ENCODE results near the gene RGCC. TPM values are rescaled to one million over a fixed set of nuclear protein-coding genes. Genes with fewer than 3 reads are reported as not detected.
"Not testable (repeated sequence)": the region's sequence is repeated elsewhere in the genome, so short reads cannot be mapped to it uniquely, and the experiment has no call there.

RGCC gene
- total and polyA plus RNA-seq, 7 donors, result 8.3 to 65.3 (median 30.4) TPM

DNA sequence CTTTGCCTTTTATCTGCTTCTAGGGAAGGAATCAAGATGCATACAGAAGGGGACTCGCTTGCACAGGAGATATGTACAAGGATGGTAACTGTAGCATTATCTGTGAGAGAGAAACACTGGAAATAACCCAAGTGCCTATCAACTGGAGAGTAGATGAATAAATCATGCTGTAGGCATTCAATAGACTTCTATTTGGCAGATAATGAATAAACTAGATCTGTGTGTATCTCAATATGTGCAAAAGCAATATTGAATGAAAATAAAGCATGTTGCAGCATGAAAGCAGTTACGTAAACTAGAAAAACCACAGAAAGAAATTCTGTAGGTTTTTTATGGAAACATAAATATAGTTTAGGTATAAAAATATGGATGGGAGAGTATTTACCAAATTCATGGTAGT lies 38.6 kb upstream of the RGCC start:
- WGBS, 2 donors, result 93% methylated on average over 2 of the region's 2 CpGs
- intact Hi-C loops (cut with DNase I), result no loop called here

DNA sequence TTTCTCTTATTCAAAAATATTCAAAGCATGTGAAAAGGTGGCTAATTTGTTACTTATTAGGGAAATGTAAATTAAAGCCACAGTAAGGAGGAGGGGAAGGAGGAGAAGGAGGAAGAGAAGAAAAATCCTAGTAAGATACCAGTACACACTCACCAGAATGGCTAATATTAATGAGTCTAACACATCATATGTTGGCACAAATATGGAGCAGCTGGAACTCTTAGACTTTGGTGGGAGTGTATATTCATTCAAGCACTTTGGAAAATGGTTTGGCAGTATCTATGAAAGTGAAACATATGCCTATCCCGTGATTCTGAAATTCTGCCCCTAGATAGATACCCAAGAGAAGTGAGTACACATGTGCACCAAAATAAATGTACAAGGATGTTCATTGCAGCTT lies 38.1 kb upstream of the RGCC start:
- no peaks in the 10 kb centered on the region for H3K36me3 ChIP-seq
- no peak overlapping the region for H3K27ac ChIP-seq
- no peaks in the 10 kb centered on the region for H3K4me1 ChIP-seq
- no peaks in the 10 kb centered on the region for H3K27me3 ChIP-seq
- TF ChIP-seq CTCF (IDR thresholded peaks at IDR 0.05), result no peak
- TF ChIP-seq POLR2A (IDR thresholded peaks at IDR 0.05), result no peak
- TF ChIP-seq POLR2AphosphoS5 (IDR thresholded peaks at IDR 0.05), result no peak
- TF ChIP-seq EP300 (IDR thresholded peaks at IDR 0.05), result no peak
- intact Hi-C loops (cut with DNase I), result no loop called here
- 71 to 74% methylated on average over 1 of the region's 1 CpG for WGBS, 2 donors
- no peaks in the 10 kb centered on the region for H3K9me3 ChIP-seq
- no peak overlapping the region for H3K4me3 ChIP-seq
- no peak for DNase-seq

More for the DNA sequence above, 38.6 kb upstream of the RGCC start:
- H3K9me3 ChIP-seq, result no peaks in the 10 kb centered on the region
- no peaks in the 10 kb centered on the region for H3K36me3 ChIP-seq
- H3K4me3 ChIP-seq, result no peak overlapping the region
- no peak for TF ChIP-seq CTCF (IDR thresholded peaks at IDR 0.05)
- no peak for TF ChIP-seq POLR2AphosphoS5 (IDR thresholded peaks at IDR 0.05)
- TF ChIP-seq EP300 (IDR thresholded peaks at IDR 0.05), result no peak
- TF ChIP-seq POLR2A (IDR thresholded peaks at IDR 0.05), result no peak
- H3K27ac ChIP-seq, result no peak overlapping the region
- DNase-seq, result no peak
- H3K27me3 ChIP-seq, result no peaks in the 10 kb centered on the region
- no peaks in the 10 kb centered on the region for H3K4me1 ChIP-seq

GRCh38 chr13:41420146-41420545 lies 37.2 kb upstream of the RGCC start:
- no peaks in the 10 kb centered on the region for H3K4me1 ChIP-seq
- TF ChIP-seq CTCF (IDR thresholded peaks at IDR 0.05), result no peak
- TF ChIP-seq POLR2A (IDR thresholded peaks at IDR 0.05), result no peak
- no peak for TF ChIP-seq EP300 (IDR thresholded peaks at IDR 0.05)
- no peak overlapping the region for H3K4me3 ChIP-seq
- H3K27ac ChIP-seq, result no peak overlapping the region
- WGBS, 2 donors, result 81 to 84% methylated on average over 4 of the region's 4 CpGs
- no peaks in the 10 kb centered on the region for H3K27me3 ChIP-seq
- no peaks in the 10 kb centered on the region for H3K36me3 ChIP-seq
- intact Hi-C loops (cut with DNase I), result no loop called here
- DNase-seq, result no peak
- H3K9me3 ChIP-seq, result no peaks in the 10 kb centered on the region

DNA sequence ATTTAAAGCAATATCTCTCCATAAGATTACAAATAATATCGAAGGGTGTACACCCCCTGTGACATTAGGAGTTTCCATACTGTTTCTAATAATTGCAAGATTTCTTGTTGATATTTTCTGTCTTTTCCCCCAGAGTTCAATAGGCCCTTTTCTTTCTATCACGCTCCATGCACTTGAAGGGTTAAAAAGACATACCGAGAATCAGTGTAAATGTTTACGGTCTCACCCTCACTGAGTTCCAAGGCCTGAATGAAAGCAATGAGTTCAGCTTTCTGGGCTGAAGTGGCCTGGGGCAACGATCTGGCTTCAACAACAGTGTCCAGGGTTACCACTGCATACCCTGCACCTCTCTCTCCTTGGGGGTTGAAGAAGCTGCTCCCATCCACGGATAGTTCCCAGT lies 36.0 kb upstream of the RGCC start:
- not testable (repeated sequence) for H3K27ac ChIP-seq, H3K36me3 ChIP-seq, H3K27me3 ChIP-seq

GRCh38 chr13:41421983-41422382 lies 35.4 kb upstream of the RGCC start:
- intact Hi-C loops (cut with DNase I); DNase-seq; H3K27ac ChIP-seq; H3K4me3 ChIP-seq; H3K9me3 ChIP-seq; H3K36me3 ChIP-seq; H3K27me3 ChIP-seq; H3K4me1 ChIP-seq: not testable (repeated sequence)
- 67 to 75% methylated on average over 7 of the region's 7 CpGs for WGBS, 2 donors

More for the DNA sequence above, 36.0 kb upstream of the RGCC start:
- H3K4me3 ChIP-seq; intact Hi-C loops (cut with DNase I); H3K9me3 ChIP-seq; DNase-seq; H3K4me1 ChIP-seq: not testable (repeated sequence)
- 80 to 82% methylated on average over 6 of the region's 6 CpGs for WGBS, 2 donors

GRCh38 chr13:41423259-41423658 lies 34.1 kb upstream of the RGCC start:
- H3K36me3 ChIP-seq; H3K9me3 ChIP-seq; H3K27ac ChIP-seq; H3K4me3 ChIP-seq; H3K4me1 ChIP-seq; intact Hi-C loops (cut with DNase I); DNase-seq: not testable (repeated sequence)
- H3K27me3 ChIP-seq, result peaks cover 0 to 14% (median 4%) of the 10 kb centered on the region in 3 donors
- 86 to 87% methylated on average over 13 of the region's 13 CpGs for WGBS, 2 donors

GRCh38 chr13:41424675-41425074 lies 32.7 kb upstream of the RGCC start:
- intact Hi-C loops (cut with DNase I); H3K9me3 ChIP-seq; H3K36me3 ChIP-seq; H3K4me3 ChIP-seq; H3K27ac ChIP-seq; DNase-seq; H3K4me1 ChIP-seq: not testable (repeated sequence)
- WGBS, 2 donors, result 73 to 93% methylated on average over 6 of the region's 6 CpGs
- peaks cover 0 to 21% (median 8%) of the 10 kb centered on the region in 3 donors for H3K27me3 ChIP-seq
